Left ventricle myocardium superior (tissue), 1 donor: ENCODE results near the gene HS1BP3. TPM values are rescaled to one million over a fixed set of nuclear protein-coding genes. Genes with fewer than 3 reads are reported as not detected.

Source experiments
- ATAC-seq: fragments of 200-7000 bp; cut with Tn5 transposase; one replicate; pipeline ENCODE4 v1.9.1; 2020; ENCODE audit warnings: mild to moderate bottlenecking, moderate library complexity
- DNase-seq: peaks from one replicate; pipeline ENCODE4 v3.0.0-alpha.2; 2020
- intact Hi-C: fragments of 100-400 bp; cut with micrococcal nuclease; formaldehyde crosslinking; loops from one replicate; pipeline ENCODE4 v1.11.0; 2022
- total RNA-seq: library from RNA; stranded (reverse); fragmentation: NEBNext Ultra II Directional; extraction: Animal tissue kit (Norgen Biotek cat#: 25700); gene quantifications from one replicate; pipeline ENCODE4 v1.2.1, GENCODE V29; 2021
- donor health status: DM: no; HTN: yes; CAD: no; lungs with severe emphysema.

The HS1BP3 gene
- total RNA-seq, 1 donor from 2014 or later: 20.2 TPM

DNA sequence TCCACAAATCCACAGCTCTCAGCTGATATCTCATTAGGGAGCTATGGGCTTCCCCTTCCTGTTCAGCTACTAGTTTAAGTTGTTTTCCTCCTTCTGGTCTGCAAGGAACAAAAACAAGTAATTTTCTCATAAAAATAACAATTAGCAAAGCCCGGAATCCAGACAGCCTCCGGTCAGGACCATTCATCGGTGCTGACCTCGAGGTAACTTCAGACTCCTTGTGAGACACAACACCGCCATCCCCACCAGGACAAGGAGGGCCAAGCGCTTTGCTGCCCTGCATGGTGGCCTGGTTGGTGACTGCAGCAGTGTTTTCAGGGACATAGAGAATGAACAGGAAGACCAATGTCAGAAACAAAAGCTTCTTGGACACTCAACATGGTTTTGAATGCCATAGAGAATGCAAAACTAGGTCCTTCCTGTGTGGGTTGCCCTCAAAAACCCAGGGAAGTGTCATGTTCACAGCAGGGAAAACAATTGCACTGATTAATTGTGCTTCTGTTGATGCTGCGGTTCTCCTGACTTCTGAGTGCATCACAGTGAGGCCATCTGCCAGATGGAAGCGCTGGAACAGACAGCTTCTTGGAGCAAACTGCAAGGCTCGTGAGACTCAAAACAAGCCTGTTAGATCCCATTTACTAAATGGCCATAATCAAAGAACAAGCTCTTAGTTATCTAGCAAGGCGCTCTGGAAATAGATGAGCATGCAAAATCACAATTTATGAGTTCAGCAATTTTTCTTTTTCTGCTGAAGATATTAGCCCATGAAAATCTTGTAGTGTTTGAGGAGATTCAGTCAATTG is 77.1 kb downstream of the HS1BP3 start:
- ATAC-seq (no peak), DNase-seq (peak; percentile 52)
- intact Hi-C loops: no loop called here

- intact Hi-C loops: no loop called here
- no peak for ATAC-seq
Measured at GRCh38 chr2:20572221-20572620, 78.7 kb downstream of the HS1BP3 start.

DNA sequence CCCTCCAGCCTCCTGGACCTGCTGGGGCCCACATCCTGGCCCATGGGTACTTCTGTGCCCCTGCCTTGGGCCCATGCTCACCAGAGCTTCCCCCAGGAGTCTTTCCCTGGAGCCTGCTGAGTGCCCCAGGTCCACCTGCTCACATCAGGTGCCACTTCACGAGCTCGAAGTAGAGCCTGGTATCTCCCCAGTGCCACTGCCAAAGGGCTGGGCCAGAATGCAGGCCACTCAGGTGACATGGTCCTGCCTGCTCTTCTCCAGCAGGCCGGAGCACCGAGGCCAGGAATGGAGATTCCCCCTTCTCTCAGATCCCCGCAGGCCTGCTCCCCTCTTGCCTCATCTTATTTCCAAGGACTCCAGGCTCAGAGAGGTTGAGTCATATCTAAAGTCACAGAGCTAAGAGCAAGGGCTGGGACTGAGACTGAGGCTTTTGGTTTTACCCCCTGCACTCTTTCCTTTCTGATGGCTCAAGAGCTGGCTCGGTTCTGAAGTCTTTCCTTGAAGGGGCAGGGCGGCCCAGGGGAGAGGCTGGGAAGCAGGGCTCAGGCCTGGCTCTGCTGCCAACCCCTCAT is 79.2 kb downstream of the HS1BP3 start:
- ATAC-seq (no peak), DNase-seq (no peak)
- intact Hi-C loops: no loop called here

More at GRCh38 chr2:20572221-20572620, 78.7 kb downstream of the HS1BP3 start:
- no peak for DNase-seq

DNA sequence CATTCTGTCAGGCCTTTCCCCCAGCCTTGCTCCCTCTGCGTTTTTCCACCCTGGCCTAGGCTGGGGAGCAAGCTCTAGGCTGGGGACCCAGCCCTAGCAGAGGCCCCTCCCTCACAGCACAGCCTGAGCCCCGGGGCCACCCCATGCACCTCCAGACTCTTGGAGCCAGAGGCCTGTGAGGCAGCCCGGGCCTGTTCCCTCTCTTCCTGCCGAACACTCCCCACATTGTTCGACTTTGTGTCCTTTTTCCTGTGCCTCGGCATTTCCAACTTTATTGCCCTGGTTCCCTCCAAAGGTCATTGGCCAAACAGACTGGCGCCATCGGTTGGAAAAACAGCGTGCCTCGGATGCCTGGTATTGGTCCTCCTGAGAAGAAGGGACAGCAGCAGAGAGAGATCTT is 79.7 kb downstream of the HS1BP3 start:
- DNase-seq: no peak
- intact Hi-C loops: no loop called here
- ATAC-seq: peak; percentile 10

DNA sequence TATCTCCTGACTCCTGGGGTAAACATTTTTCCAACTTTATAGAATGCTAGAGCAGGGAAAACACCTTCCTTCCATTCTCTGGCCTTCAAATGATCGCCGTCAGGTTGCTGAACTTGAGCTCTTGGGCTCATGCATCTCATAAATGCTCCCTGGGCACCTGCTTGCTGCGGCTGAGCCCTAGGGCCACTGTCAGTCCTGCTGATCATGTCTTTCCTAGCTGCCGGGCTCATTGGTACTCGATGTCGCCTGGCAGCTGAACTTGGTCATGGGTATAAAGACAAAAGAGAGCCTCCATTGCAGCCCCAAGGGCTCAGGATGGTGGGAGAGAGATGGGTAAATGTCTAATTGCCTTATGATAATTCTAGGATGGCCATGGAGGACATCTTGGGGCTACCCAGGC is 80.6 kb downstream of the HS1BP3 start:
- DNase-seq: no peak
- intact Hi-C loops: no loop called here
- ATAC-seq: no peak

- DNase-seq (no peak), ATAC-seq (no peak)
- intact Hi-C loops: no loop called here
Measured at GRCh38 chr2:20569464-20570223, 81.3 kb downstream of the HS1BP3 start.

- ATAC-seq: peak; percentile 57
- peak; percentile 45 for DNase-seq
- intact Hi-C loops: no loop called here
Measured at GRCh38 chr2:20568501-20569463, 82.1 kb downstream of the HS1BP3 start.

- ATAC-seq (no peak), DNase-seq (no peak)
- intact Hi-C loops: no loop called here
Measured at GRCh38 chr2:20567926-20568179, 83.0 kb downstream of the HS1BP3 start.

Other genes starting within 250 kb of the HS1BP3 start
- gene RHOB, start 204.0 kb downstream of the HS1BP3 start, total RNA-seq: 182 TPM
- gene GDF7, start 16.0 kb upstream of the HS1BP3 start, total RNA-seq: 0.32 TPM
- gene LDAH, start 172.0 kb upstream of the HS1BP3 start, total RNA-seq: 5.4 TPM